HG03108 (cell line): ENCODE measurements around the gene NSG1.

ENCODE experiments used
- ATAC-seq: cut with Tn5 transposase; IDR thresholded peaks from one replicate; pipeline ENCODE4 v1.9.1; 2021; ENCODE audit warnings: moderate library complexity; ENCODE audit not compliant: unreplicated experiment

NSG1 gene

GRCh38 chr4:4428966-4429875 lies 42.3 kb downstream of the NSG1 start:
- ATAC-seq: no peak

GRCh38 chr4:4430492-4431195 lies 43.7 kb downstream of the NSG1 start:
- ATAC-seq: peak; percentile 80

- no peak for ATAC-seq
Measured at GRCh38 chr4:4432341-4433125, 45.6 kb downstream of the NSG1 start.

- ATAC-seq: no peak
Measured at GRCh38 chr4:4433941-4434340, 47.0 kb downstream of the NSG1 start.

- ATAC-seq: no peak
Measured at GRCh38 chr4:4436244-4436823, 49.4 kb downstream of the NSG1 start.

- ATAC-seq: no peak
Measured at GRCh38 chr4:4437798-4438470, 51.0 kb downstream of the NSG1 start.

GRCh38 chr4:4438891-4439290 lies 52.0 kb downstream of the NSG1 start:
- ATAC-seq: no peak

GRCh38 chr4:4439782-4440181 lies 52.9 kb downstream of the NSG1 start:
- ATAC-seq: no peak

- ATAC-seq: no peak
Measured at GRCh38 chr4:4440333-4441061, 53.6 kb downstream of the NSG1 start.

- no peak for ATAC-seq
Measured at GRCh38 chr4:4443821-4444220, 56.9 kb downstream of the NSG1 start.

- no peak for ATAC-seq
Measured at GRCh38 chr4:4446434-4446833, 59.5 kb downstream of the NSG1 start.

- ATAC-seq: peak; percentile 86
Measured at GRCh38 chr4:4455210-4455865, 68.4 kb downstream of the NSG1 start.

GRCh38 chr4:4456351-4456750 lies 69.4 kb downstream of the NSG1 start:
- no peak for ATAC-seq

GRCh38 chr4:4456816-4457578 lies 70.1 kb downstream of the NSG1 start:
- no peak for ATAC-seq

- no peak for ATAC-seq
Measured at GRCh38 chr4:4457803-4458553, 71.1 kb downstream of the NSG1 start.

- ATAC-seq: no peak
Measured at GRCh38 chr4:4459181-4459580, 72.3 kb downstream of the NSG1 start.

GRCh38 chr4:4460759-4461158 lies 73.9 kb downstream of the NSG1 start:
- ATAC-seq: no peak

GRCh38 chr4:4461178-4461577 lies 74.3 kb downstream of the NSG1 start:
- no peak for ATAC-seq
